Ammon's horn (tissue), 1 donor: ENCODE measurements around the gene MAP4K2.
"Not testable (repeated sequence)": the region's sequence is repeated elsewhere in the genome, so short reads cannot be mapped to it uniquely, and the experiment has no call there.

Experiments used
- DNase-seq: peaks from one replicate; pipeline ENCODE4 v3.0.0-alpha.2; 2016; ENCODE audit warnings: low spot score

Gene MAP4K2

DNA sequence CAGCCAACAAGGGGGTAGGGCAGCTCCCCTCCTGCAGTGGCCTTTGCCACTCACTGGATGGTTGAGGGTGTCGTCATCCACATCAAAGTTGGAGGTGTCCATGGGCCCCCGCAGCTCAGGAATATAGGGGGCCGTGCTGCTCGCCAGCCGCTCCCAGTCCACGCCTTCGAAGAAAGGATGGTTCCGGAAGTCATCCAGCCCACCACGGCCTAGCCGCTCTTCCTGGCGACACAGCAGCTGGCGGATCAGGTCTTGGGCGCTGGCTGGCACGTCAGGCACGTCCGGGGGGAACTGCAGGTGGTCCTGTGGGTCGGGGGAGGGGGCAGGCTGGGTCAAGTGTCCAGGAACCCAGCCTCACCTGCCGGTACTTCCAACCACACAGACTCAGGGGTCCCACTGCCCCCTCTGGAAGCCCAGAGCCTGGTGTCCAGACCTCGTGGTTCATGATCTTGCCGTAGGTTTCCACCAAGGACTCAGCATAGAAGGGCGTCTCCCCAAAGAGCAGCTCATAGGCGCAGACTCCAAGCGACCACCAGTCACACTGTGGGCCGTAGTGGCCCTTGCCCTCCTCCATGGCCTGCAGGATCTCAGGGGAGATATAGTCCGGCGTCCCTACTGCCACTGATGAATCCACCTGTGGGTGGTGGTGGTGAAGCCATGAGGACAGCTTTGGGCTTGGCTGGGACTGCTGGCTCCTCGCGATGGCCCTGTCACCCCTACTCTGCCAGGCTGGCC lies 35.8 kb upstream of the MAP4K2 start:
- no peak for DNase-seq

DNA sequence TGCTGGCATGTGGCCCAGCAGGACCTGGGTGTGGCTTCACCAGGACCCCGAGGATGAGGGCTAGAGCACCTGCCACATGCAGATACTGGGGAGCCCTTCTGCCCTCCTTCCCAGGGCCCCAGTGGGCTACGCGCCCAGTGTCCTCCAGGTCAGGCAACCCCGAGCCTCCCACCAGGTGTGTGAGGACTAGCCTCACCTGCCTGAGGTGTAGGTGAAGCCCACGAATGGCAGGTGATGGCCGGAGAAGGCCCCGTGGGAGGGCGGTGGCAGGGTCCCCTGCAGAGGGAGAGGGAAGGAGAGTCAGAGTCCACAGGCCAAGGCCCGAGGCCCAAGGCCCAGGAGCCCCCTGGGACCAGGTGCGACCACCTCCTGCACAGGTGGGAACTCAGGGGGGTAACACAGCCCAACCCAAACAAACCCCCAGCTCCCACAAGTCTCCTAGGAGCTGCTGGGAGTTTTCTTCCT lies 34.9 kb upstream of the MAP4K2 start:
- DNase-seq: no peak

DNA sequence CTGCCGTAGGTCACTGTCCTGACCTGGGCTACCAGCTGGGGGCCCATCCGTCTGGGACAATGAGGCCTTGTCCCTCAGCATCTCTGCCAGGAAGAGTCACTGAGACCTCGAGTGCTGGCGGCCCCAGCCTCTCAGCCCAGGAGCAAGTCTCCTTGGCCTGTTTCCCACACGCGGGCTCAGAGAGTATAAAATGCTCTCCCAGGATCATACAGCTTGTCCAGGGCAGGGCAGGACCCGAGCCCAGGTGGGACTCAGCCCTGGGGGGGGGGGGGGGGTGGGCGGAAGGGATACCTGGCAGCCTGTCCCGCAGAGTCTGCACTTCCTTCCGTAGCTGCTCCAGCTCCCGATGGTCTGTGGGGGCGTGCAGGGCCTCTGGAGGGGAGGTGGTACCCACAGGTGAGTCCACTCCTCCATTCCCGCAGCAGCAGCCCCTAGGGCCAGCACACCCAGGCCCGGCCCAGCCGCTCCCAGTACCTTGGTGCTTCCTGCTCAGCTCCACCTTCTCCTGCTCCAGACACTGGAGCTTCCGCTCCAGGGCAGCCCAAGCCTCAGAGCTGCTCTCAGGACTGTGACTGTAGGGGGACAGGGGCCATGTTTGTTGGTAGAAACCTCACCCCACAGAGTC lies 33.5 kb upstream of the MAP4K2 start:
- DNase-seq: no peak

DNA sequence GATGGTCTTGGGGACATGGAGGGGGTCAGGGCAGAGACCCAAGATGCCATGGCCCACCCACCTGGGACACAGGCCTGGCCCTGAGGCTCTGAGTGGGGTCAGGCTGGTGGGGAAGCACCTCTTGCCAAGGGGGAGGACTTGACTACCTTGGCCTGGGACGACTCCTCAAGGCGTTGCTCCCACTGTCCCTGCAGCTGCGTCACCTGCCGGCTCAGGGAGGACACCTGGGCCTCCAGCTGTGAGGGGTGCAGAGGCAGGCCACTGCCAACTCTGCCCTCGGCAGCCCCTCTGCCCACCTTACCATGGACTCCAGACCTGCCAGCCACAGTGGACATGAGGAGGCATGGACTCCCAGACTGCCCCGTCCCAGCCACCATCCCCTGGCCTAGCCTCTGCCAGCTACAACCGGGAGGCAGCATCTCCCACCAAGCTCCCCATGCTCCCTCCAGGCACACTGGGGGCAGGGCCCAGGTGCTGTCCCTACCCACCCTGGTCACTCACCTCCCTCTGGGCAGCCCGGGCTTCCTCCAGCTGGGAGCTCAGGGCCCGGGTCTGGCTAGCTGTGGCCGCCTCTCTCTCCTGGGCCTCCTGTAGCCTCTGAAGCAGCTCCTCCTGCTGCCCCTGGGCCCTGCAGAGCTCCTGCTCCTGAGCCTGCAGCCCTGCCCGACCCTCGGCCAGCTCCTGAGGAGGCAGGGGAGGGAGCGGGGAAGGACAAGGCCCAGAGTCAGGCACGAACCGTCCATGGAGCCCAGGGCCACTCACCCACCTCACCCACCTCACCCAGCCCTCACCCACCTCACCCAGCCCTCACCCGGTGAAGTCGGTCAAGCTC lies 32.8 kb upstream of the MAP4K2 start:
- DNase-seq: no peak

DNA sequence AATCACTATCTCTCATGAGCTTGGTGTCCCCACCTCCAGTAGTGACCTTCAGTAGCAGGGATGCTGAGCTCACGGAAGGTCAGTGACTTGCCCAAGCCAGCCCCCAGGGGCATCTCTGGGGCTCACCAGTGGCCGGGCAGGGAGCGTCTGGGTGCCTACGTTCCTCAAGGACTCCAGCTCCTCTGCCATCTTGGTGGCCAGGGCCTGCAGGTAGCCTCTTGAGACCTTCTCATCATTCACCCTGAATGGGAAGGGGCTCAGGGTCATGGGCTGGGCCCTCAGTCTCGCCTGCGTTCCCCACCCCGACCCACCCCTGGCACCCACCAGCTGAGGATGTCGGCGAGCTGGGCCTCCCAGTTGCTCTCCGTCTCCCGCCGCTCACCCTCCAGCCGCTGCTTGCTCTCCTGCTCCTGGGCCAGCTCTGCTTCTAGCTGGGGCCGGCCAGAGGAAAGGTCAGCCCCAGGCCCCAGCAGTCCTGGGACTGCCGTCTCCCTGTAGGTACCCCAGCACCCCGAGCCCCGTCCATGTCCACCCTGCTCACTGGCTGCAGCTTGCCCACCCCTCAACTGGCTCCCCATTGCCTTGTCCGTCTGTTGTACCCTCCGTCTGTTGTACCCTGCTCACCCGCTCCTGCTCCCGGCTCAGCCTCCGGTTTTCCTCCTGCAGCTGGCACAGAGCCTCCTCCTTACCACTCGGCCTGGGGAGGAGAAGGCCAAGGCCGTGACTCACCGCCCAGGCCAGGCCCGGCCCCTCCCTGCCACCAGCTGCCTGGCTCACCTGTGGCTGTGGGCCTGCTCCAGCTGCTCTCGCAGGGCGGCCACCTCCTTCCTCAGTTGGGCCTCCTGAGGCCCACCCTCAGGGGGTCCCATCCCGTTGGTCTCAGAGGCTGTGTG lies 32.0 kb upstream of the MAP4K2 start:
- no peak for DNase-seq

DNA sequence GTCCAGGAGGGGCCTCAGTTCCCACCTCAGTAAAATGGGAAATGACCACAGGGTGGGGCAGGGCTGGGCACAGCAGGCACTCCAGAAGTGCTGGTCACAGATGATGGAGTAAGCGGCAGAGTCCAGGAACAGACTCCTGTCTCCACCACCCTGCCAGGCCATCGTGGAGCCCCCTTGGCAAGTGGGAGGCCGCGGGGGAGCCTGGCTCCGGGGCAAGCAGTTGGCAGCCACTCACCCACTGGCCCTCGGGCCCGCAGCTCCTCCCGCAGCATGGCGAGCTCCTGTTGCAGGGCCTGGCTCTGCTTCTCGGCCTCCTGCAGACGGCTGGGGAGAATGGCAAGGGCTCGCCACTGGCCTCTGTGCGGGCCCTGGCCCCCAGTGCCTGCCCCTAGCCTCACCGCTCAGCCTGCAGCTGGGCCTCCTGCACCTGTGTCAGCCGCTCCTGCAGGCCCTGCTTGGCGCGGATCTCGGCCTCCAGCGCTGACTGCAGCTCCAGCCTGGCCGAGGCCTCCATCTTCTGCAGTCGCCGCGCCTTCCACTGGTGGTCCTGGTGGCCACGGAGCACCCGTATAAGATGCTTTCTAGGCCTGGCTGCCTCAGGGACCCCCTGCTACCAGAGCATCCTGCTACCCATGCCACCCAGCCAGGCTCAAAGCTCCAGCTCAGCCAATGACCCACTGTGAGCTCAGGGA lies 31.2 kb upstream of the MAP4K2 start:
- DNase-seq: no peak

DNA sequence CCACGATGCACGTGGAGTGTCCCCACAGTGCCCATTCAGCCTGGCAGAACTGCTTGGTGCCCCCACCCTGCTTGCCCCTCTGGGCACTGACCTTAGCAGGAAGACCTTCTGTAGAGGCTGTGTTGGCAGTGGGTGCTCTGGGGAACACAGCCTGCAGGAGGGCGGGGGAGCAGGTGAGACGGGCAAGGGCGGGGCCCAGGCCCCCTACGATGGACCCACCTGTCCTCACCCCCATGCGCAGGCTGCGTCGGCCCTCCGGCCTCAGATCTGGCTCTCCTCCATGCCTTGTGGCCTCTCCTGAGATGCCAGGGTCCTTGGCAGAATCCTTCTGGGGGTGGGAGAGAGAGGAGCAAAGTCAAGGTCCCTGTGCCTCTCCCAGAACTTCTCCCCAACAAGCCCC lies 30.5 kb upstream of the MAP4K2 start:
- no peak for DNase-seq

DNA sequence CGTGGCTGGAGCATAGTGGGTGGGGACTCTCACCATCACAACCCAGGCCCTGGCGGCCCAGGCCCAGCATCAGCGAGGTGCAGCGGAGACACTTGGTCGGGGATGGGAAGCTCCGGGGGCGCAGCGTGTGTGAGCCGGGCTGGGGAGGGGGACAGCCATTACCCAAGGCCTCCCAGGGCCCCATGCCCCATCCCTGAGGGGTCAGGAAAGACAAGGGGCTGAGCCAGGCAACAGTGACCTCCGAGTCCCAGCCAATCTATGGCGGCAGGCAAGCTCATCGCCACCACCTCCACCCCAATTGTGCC lies 30.1 kb upstream of the MAP4K2 start:
- no peak for DNase-seq

DNA sequence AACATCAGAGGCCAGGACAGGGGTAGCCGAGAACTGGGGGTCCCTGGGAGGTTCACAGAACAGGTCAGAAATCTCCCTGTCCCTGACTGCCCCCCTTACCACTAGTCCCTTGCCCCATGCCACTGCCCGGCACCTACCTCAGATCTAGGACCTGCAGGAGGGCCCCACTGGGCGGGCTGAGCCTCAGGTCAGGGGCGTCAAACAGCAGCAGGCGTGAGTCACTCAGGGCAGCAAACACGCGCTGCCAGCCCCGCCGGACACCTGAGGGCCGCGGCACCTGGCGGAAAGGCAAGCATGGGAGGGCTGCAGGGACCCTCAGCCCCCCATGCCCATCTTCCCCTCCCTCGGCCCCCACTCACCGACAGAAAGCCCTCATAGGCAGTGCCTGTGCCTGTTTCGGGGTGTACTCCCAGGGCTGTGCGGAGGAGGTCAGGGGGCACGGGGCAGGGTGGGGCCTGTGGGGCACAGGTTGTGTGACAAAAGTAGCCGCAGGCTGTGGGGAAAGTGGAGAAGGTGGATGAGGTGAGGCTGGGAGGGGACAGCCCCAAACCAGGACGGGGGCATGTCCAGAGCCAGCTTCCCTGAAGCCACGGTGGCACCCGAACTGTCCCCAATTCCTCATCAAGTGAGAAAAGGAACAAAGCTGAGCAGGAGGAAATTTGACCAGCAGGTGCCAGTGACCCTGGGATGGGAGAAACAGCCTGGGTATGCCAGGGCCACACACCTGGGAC lies 29.6 kb upstream of the MAP4K2 start:
- DNase-seq: no peak

DNA sequence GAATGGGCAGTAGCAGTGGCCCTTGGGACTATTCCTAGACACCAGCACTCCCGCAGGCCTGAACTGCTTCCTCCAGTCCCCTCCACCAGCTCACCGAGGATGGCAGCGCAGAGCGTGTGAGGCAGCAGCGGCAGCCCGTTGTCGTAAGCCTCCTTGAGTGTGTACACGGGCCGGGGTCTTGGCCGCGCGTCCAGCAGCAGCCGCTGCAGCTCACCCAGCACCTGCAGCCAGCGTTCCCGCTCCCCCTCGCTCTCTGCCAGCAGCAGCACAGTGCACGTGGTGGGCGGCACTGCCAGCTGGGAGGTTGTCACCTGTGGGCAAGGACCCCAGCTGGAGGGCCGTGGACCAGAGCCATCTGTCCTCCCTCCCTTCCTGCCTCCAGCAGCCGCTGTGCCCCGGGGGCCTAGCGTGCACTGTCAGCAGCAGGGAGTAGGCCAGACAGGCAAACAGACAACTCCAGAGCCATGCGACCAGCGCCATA lies 28.4 kb upstream of the MAP4K2 start:
- no peak for DNase-seq

DNA sequence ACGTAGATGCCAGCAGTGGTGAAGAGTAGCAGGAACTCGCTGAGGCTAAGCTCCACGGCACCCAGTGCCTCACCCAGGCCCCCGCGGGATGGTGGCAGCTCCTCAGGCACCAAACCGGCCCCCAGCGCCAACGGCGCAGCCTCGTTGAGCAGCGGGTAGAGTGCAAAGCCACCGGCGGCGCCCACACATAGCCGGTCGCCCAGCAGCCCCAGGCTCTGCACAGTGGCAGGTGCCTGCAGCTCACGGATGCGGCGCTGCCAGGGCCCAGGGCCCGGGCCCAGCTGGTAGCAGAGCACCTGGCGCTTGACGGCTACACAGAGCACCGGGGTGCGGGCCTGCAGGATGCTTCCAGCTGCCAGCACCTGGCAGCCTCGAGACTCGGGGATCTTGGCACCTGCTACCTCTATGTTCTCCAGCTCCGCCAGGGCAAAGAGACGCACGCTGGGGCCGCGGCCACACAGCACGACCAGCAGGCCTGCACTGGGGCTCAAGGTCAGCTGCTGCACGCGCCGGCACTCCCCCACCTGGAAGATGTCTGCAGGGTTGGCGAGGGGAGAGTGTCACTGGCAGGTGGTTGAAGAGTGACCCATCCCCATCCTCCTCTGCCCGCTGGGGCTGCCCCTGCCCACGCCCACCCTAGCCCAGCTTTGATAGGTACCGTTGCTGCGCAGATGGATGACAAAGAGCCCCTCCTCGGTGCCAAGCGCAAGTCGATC lies 26.7 kb upstream of the MAP4K2 start:
- DNase-seq: no peak

DNA sequence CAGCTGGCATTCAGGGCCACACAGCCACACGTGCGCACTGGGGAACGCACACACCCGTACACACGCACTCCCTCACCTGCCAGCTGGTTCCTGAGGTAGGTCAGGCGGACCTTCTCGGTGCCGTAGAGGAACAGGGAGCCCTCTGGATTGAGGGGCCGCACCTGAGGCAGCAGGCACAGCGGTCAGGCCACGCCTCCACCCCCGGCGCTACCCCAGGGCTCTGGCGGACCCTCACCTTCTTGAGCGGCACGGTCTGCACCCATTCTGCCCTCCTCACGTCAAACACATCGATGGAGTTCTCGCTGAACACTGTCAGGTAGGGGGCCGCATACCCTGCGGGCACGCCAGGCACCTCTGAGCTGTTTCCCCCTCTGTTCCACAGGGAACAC lies 24.4 kb upstream of the MAP4K2 start:
- DNase-seq: no peak

DNA sequence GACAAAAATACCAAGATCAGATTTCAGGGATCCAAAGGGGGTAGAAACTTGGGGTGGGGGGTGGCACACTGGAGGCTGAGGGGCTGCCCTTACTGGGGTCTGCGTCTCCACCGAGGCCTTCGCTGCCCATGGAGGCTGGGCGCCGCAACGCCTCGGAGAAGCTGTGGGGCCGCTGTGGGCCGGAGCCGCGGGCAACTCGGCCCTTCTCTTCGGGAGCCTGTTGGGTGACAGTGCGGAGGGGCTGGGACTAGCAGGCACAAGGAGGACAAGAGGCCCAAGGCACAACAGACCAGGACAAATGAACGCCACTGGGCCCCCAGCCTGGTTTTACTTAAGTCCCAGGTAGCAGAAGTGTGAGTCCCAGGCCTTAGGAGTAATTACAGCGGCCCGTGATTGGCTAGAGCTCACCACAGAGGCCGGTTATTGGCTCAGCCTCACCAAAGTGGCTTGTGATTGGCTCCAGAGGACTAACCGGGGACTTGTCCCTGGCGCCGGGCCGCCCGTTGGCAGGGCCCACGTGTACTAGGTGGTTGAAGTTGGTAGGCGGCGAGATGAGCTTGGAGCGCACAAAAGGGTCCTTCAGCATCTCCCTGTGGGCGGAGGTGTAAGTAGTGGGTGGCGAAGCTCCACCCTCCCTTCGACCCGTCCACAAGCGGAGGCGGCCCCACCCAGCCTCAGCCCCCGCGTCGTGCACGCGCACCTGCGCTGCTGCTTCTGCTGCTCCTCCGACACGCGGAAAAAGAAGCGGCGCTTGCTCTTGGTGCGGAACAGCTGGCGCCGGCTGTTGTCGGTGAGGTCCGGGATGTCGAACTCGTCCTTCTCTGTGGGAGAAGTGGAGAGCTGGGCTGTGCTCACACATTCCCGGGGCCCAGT lies 23.8 kb upstream of the MAP4K2 start:
- no peak for DNase-seq

DNA sequence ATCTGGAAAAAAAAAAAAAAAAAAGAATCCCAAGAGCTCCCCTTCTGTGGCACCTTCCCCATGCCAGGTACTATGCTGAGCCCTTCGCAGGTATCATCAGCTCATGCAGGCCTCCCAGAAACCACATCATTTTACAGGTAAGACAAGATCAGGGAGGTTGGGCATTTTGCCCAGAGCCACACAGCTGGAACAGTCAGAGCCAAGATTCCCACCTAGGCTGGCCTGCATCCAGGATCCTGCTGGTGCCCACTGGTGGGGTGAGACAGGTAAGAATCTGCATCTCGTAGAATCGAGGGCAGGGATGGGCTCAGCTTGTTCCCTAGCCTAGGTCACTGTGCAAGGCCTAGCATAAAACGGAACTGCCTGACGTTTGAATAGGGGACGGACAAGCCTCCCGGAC lies 23.0 kb upstream of the MAP4K2 start:
- no peak for DNase-seq

DNA sequence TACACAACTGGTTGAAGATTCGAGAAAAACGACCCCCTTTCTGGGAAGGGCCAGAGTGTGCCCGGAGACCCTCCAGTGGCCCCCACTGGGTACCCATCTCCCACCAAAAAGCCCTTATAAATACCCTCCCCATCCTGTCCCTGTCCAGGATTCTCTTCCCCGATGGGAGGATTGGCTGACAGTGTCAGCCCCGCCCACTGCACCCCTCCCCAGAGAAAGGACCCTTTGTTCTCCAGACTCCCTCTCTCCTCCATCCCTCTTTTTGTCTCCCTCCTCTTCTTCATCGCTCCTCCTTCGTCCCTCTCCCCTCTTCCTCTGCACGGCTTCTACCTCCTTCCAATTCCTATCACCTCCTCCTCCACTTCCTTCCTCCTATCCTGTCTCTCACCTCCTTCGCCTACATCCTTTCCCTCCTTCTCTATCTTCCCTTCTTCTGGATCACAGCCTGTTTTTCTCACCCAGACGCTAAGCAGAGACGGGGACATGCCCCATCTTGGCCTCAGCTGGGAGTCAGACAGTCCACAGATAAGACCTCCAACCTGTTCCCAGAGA lies 20.6 kb upstream of the MAP4K2 start:
- DNase-seq: no peak

DNA sequence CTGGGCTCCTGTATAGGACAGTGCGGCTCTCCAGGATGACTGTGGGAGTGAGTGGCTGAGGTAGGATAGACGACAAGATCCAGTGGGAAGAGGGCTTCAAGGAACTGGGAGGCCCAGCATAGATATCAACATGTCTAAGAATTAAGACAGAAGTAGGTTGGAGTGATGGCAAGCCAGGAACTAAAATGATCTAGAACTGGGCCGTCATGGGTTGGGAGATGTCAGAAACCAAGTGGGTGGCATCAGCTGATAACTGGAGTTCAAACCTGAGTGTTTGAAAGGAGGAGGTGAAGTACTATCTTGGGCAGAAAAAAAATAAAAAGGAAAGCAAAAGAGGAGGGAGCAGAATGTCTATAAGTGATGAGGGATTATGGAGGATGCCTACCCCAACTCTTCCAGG lies 14.5 kb upstream of the MAP4K2 start:
- DNase-seq: no peak

DNA sequence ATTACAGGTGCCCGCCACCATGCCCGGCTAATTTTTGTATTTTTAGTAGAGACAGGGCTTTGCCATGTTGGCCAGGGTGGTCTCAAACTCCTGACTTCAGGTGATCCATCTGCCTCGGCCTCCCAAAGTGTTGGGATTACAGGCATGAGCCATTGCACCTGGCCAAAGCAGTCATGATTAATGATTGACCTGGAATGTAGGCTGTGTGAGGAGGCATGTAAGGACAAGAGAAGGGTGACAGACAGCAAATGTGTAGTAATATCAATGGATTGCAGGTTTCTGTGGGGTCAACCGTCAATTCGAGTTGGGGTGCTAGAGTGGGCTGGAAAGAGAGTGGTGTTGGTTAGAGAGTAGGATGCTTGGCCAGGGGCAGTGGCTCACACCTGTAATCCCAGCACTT lies 12.4 kb upstream of the MAP4K2 start:
- DNase-seq: not testable (repeated sequence)

DNA sequence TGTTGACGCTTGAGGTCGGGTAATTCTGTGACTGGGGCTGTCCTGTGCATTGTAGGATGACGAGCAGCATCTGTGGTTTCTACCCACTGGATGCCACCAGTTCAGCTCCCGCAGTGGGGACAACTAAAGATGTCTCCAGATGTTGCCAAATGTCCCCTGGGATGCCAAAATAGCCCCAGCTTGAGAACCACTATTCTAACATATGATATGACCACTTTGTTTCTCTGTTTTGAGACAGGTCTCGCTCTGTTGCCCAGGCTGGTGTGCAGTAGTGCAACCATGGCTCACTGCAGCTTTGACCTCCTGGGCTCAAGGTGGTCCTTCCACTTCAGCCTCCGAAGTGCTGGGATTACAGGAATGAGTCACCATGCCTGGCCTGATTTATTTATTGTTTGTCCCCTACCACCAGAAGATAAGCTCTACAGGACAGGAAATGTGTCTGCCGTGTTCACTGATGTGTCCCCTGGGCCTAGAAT lies 11.7 kb upstream of the MAP4K2 start:
- no peak for DNase-seq

DNA sequence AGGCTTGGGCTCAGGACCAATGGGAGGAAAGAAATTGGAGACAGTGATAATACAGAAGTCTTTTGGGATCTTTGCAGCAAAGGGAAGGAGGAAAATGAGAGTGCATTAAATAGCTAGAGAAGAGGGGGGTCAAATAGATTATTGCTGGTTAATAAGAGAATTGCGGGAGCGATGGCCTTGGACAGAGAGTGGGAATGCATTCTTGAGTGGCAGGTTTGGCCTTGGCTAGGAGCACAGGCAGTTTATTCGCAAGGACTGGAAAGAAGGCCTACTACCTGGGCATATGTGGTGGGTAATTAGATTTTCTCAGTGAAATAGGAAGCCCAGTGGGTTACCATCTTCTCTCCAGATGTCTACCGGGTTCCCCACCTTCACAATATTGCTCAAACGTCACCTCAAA lies 10.8 kb upstream of the MAP4K2 start:
- no peak for DNase-seq
